ENCODE data around the gene FHOD1. TPM values are rescaled to one million over a fixed set of nuclear protein-coding genes. Genes with fewer than 3 reads are reported as not detected.

The FHOD1 gene
- total RNA-seq, 1 donor = 28.2 TPM

DNA sequence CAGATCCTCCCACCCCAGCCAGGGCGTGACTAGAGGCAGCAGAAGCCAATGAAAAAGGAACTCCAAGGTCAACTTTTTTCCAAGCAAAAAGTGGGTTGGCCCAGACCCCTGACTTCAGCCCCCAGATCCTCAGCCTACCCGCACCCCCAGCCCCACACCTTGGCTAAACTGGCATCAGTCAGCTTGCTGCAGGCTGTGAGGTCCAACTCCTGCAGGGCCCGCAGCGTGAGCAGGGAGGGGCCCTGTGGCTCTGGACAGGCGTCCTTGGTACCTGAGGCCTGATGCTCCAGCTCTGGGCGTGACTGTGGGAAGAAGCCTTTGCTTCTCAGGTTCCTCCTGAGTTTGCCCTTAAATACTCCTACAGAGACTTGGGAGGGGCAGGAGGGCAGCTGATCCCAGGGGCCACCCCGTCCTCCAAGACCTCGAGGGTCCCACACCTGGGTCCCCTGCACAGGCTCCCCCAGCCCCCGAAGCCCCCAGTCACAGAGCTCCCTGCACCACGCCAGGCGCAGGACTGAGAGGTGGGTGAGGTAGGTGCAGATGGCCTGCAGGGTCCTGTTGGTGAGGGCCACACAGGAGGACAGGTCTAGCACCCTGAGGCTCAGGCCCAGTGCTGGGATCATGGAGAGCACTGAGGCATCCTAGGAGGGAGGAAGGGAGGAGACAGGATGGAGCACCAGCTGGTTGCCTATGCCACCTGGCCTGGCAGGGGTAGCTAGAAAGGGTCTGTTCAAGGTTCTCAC lies 39.0 kb downstream of the FHOD1 start:
- H2AFZ ChIP-seq (ENCODE audit: low read length) = no peak overlapping the region
- no peaks in the 10 kb centered on the region for H3K9me3 ChIP-seq (ENCODE audit: low read depth, low read length)
- H3K79me2 ChIP-seq (ENCODE audit: insufficient read depth, low read length) = no peaks in the 10 kb centered on the region
- no peak overlapping the region for H3K4me3 ChIP-seq (ENCODE audit: insufficient read depth, low read length)
- DNase-seq (ENCODE audit: insufficient read length, low spot score, missing footprints) = no peak
- no peak overlapping the region for H3K27ac ChIP-seq (ENCODE audit: low read depth, low read length)
- H3K4me1 ChIP-seq (ENCODE audit: insufficient read depth, low read length) = no peaks in the 10 kb centered on the region
- H3K36me3 ChIP-seq (ENCODE audit: insufficient read depth, low read length) = no peaks in the 10 kb centered on the region
- no peaks in the 10 kb centered on the region for H3K27me3 ChIP-seq (ENCODE audit: insufficient read depth, low read length)
- no peak overlapping the region for H3K4me2 ChIP-seq (ENCODE audit: insufficient read depth, low read length)
- TF ChIP-seq, protein P1, sequence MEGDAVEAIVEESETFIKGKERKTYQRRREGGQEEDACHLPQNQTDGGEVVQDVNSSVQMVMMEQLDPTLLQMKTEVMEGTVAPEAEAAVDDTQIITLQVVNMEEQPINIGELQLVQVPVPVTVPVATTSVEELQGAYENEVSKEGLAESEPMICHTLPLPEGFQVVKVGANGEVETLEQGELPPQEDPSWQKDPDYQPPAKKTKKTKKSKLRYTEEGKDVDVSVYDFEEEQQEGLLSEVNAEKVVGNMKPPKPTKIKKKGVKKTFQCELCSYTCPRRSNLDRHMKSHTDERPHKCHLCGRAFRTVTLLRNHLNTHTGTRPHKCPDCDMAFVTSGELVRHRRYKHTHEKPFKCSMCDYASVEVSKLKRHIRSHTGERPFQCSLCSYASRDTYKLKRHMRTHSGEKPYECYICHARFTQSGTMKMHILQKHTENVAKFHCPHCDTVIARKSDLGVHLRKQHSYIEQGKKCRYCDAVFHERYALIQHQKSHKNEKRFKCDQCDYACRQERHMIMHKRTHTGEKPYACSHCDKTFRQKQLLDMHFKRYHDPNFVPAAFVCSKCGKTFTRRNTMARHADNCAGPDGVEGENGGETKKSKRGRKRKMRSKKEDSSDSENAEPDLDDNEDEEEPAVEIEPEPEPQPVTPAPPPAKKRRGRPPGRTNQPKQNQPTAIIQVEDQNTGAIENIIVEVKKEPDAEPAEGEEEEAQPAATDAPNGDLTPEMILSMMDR (IDR thresholded peaks at IDR 0.05; ENCODE audit: extremely low read depth, low read depth, low read length) = no peak
- no peaks in the 10 kb centered on the region for H4K20me1 ChIP-seq (ENCODE audit: insufficient read depth, low read length)

DNA sequence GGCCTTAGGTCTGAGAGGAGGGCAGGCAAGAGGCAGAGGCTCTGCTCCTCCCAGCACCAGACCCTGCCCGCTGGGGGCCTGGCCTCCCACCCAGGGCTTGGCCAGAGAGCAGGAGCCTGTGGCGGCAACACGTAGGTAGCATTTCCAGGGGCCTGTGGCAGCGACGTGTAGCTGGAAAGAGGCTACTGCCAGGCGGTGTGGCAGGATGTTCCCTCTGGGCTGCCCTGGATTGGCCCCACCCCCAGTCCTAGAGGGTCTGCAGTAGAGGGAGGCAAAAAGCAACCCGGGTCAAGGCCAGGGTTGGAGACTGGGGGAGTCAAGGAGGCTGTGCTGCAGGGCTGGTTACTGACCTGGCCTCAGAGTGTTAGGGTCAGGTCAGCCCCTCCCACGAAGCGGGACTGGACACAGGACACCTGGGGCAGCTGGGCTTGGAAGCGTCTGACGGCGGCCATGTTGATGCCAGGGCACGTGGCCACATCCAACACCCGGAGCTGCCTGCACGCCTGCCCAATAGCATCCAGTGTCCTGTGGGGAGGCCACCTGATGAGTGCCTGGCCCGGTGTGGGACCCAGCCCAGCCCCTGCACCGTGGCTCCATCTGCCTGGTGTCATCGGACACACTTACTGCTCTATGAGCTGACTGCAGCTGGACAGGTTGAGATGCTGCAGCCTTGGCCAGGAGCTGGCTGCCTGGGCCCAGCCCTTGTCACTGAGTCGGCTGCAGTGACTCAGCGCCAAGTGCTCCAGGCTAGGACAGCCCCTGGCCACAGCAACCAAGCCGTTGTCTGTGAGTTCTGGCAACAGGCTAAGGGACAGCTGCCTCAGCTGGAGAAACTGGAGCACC lies 39.8 kb downstream of the FHOD1 start:
- Histone ChIP-seq H3K4me2 (ENCODE audit: insufficient read depth, low read length) (no peak overlapping the region), H3K79me2 (ENCODE audit: insufficient read depth, low read length) (no peaks in the 10 kb centered on the region), H3K27ac (ENCODE audit: low read depth, low read length) (no peak overlapping the region), H3K9me3 (ENCODE audit: low read depth, low read length) (no peaks in the 10 kb centered on the region), H3K36me3 (ENCODE audit: insufficient read depth, low read length) (peaks cover 5% of the 10 kb centered on the region), H3K4me3 (ENCODE audit: insufficient read depth, low read length) (no peak overlapping the region), H3K27me3 (ENCODE audit: insufficient read depth, low read length) (no peaks in the 10 kb centered on the region), H2AFZ (ENCODE audit: low read length) (no peak overlapping the region), H3K4me1 (ENCODE audit: insufficient read depth, low read length) (no peaks in the 10 kb centered on the region), H4K20me1 (ENCODE audit: insufficient read depth, low read length) (no peaks in the 10 kb centered on the region)
- TF ChIP-seq, protein P1 (IDR thresholded peaks at IDR 0.05; ENCODE audit: extremely low read depth, low read depth, low read length) = no peak
- DNase-seq (ENCODE audit: insufficient read length, low spot score, missing footprints) = peak; percentile 95

DNA sequence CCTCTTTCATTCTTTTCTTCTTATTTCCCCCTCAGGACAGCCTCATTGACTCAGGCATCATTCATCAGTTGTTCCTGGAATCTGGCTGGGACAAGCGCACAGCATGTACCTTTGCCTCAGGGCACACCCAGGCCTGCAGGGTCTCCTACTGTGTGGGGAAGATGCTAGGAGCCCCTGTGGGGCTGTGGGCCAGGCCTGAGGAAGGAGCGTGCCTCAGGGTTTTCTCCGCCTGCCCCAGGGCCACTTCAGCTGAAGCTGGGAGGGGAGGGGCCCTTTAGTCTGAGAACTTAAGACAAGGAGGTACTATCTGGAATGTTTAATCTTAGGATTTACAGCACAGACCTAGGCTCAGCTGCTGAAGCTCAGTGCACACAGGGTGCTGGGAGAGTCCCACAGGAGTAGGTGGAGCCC lies 40.4 kb downstream of the FHOD1 start:
- no peak for DNase-seq (ENCODE audit: insufficient read length, low spot score, missing footprints)
- Histone ChIP-seq H3K4me3 (ENCODE audit: insufficient read depth, low read length) (no peak overlapping the region), H2AFZ (ENCODE audit: low read length) (no peak overlapping the region), H3K9me3 (ENCODE audit: low read depth, low read length) (no peaks in the 10 kb centered on the region), H3K27me3 (ENCODE audit: insufficient read depth, low read length) (no peaks in the 10 kb centered on the region), H3K36me3 (ENCODE audit: insufficient read depth, low read length) (peaks cover 5% of the 10 kb centered on the region), H4K20me1 (ENCODE audit: insufficient read depth, low read length) (no peaks in the 10 kb centered on the region), H3K27ac (ENCODE audit: low read depth, low read length) (no peak overlapping the region), H3K79me2 (ENCODE audit: insufficient read depth, low read length) (no peaks in the 10 kb centered on the region), H3K4me1 (ENCODE audit: insufficient read depth, low read length) (no peaks in the 10 kb centered on the region), H3K4me2 (ENCODE audit: insufficient read depth, low read length) (no peak overlapping the region)
- TF ChIP-seq, protein P1 (IDR thresholded peaks at IDR 0.05; ENCODE audit: extremely low read depth, low read depth, low read length) = no peak
